Right lobe of liver (tissue), 6 donors: Measurements from ENCODE around the gene NCOA3. TPM values are rescaled to one million over a fixed set of nuclear protein-coding genes. Genes with fewer than 3 reads are reported as not detected.

Experiments used
- ATAC-seq, 4 donors: fragments of 200-7000 bp; cut with Tn5 transposase; one replicate each; pipeline ENCODE4 v1.9.1; 2020; ENCODE audit warnings: mild to moderate bottlenecking in 4 of 4, moderate library complexity in 4 of 4
- DNase-seq, 3 donors: peaks; one replicate each; pipeline ENCODE4 v3.0.0-alpha.2; 2020
- H3K27ac ChIP-seq, 3 donors: fragments of 200-600 bp; one replicate each; pipeline ENCODE4 v1.8.0; 2022
- H3K27me3 ChIP-seq, 2 donors: fragments of 200-600 bp; one replicate each; pipeline ENCODE4 v1.8.0; 2022
- H3K36me3 ChIP-seq, 4 donors: fragments of 200-600 bp; sonication (generic) in 1 of 4; one replicate each; pipeline versions ENCODE4 v1.5.1 to v1.8.0; 2017 to 2022; ENCODE audit warnings: control low read depth in 1 of 4
- H3K4me1 ChIP-seq, 4 donors: fragments of 200-600 bp; sonication (generic) in 1 of 4; one replicate each; pipeline versions ENCODE4 v1.5.1 to v1.8.0; 2017 to 2022; ENCODE audit warnings: control low read depth in 1 of 4
- H3K4me3 ChIP-seq, 3 donors: fragments of 200-600 bp; one replicate each; pipeline ENCODE4 v1.8.0; 2022
- H3K9me3 ChIP-seq, 4 donors: fragments of 200-600 bp; sonication (generic) in 1 of 4; one replicate each; pipeline versions ENCODE4 v1.5.1 to v1.8.0; 2017 to 2022; ENCODE audit warnings: control low read depth in 1 of 4
- POLR2A ChIP-seq: fragments of 450-650 bp; IDR thresholded peaks from one replicate; pipeline ENCODE4 v1.6.1; 2017; ENCODE audit warnings: antibody characterized with exemption, mild to moderate bottlenecking
- WGBS: methylation state at CpG from one replicate; pipeline ENCODE4 v1.1.6; 2018; ENCODE audit warnings: low coverage, low lambda C conversion rate; ENCODE audit not compliant: insufficient coverage; ENCODE audit errors: missing lambda C conversion rate; 5-methylcytosine and 5-hydroxymethylcytosine counted together
- intact Hi-C, 2 donors: fragments of 100-400 bp; cut with DNase I; formaldehyde crosslinking; loops; one replicate each; pipeline versions ENCODE4 v1.11.2 to v1.14.1; 2022
- long read RNA-seq: library from polyadenylated mRNA; unstranded; transcript quantifications from one replicate; pipeline ENCODE4 v2.0.0, GENCODE V29; 2019
- total RNA-seq, 6 experiments: library from RNA; depleted of rRNA in 2 of 6; stranded (reverse); fragments of >200 nt in 2 of 6; fragmentation: NEBNext Ultra II Directional in 3 of 6; extraction: Animal tissue kit (Norgen Biotek cat#: 25700) in 3 of 6; gene quantifications; one replicate each; pipeline versions ENCODE4 v1.1.0 to v1.2.4, GENCODE V29; 2016 to 2023
- TF ChIP-seq, protein P1 (sequence below), 4 donors: fragments of 200-600 bp in 3 of 4; fragments of 450-650 bp in 1 of 4; IDR thresholded peaks; one replicate each; pipeline versions ENCODE4 v1.5.1 to v1.8.0; 2016 to 2022; ENCODE audit warnings: antibody characterized with exemption in 4 of 4, mild to moderate bottlenecking in 2 of 4
- donor health status: DM: no; HTN: yes; CAD: no.
- donor health status: DM: no; HTN: no; CAD: no.
- donor health status: DM: no; HTN: no; CAD: no.
- donor health status: DM: no; HTN: yes; CAD: no.
- donor health status: DM: no; HTN: yes; CAD: no.

NCOA3 gene
- 10 to 100 TPM; 11.2 to 15.1 (median 13.8) TPM for total RNA-seq
- long read RNA-seq, partial matches to known transcripts = 1 of 1 reads
- long read RNA-seq, other reads (novel, unspliced or antisense) = 0 of 1 reads

DNA sequence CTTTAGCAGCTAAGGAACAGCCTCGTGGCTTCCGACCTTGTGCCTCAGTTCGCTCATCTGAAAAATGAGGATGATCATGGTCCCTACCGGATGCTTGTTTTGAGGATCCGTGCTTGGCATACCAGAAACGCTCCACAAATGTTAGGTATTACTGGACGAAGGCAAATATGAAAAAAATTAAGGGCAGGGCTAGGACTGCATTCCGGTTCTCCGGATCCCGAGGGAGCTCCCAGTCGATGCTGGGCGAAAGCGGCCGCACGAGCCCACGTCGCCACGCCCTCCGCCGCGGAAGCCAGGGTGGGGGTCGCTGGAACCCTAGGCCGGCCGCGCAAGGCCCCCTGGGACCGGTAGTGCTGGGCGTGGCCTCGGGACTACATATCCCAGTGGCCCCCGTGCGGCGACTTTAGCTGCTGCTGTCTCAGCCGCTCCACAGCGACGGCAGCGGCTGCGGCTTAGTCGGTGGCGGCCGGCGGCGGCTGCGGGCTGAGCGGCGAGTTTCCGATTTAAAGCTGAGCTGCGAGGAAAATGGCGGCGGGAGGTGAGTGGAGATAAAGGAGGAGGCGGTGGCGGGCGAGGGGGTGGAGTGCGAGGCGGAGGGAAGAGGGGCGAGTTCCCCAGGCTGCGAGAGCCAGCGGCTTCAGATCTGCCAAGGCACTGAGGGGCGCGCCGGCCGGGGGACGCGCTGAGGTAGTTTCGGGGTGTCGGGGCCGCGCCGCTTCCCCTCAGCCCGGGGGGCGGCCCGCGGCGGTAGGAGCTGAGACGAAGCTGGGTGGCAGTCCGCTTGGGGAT lies at the start of gene NCOA3:
TSS of gene NCOA3 (plus strand) at position 406 of the 789 bp plus-strand sequence. CDS start 120,361 bp downstream, outside the sequence.
- peak; percentile 99 for TF ChIP-seq POLR2A
- TF ChIP-seq, protein P1, sequence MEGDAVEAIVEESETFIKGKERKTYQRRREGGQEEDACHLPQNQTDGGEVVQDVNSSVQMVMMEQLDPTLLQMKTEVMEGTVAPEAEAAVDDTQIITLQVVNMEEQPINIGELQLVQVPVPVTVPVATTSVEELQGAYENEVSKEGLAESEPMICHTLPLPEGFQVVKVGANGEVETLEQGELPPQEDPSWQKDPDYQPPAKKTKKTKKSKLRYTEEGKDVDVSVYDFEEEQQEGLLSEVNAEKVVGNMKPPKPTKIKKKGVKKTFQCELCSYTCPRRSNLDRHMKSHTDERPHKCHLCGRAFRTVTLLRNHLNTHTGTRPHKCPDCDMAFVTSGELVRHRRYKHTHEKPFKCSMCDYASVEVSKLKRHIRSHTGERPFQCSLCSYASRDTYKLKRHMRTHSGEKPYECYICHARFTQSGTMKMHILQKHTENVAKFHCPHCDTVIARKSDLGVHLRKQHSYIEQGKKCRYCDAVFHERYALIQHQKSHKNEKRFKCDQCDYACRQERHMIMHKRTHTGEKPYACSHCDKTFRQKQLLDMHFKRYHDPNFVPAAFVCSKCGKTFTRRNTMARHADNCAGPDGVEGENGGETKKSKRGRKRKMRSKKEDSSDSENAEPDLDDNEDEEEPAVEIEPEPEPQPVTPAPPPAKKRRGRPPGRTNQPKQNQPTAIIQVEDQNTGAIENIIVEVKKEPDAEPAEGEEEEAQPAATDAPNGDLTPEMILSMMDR (IDR thresholded peaks at IDR 0.05) = peak; percentile 40 to 83 (median 45)
- intact Hi-C loops = no loop called here
- Histone ChIP-seq H3K4me1 (peaks cover 0 to 26% (median 0%) of the 10 kb centered on the region in 4 donors), H3K27me3 (no peaks in the 10 kb centered on the region), H3K27ac (peak within 1 kb of the TSS; percentile 78 to 92 (median 84)), H3K36me3 (no peaks in the 10 kb centered on the region), H3K9me3 (no peaks in the 10 kb centered on the region), H3K4me3 (peak within 1 kb of the TSS; percentile 90 to 95 (median 92))
- ATAC-seq (peak; percentile 98 to 99 (median 98)), DNase-seq (peak; percentile 95 to 97 (median 96))
- WGBS = under 1% methylated on average over 37 of the region's 74 CpGs

DNA sequence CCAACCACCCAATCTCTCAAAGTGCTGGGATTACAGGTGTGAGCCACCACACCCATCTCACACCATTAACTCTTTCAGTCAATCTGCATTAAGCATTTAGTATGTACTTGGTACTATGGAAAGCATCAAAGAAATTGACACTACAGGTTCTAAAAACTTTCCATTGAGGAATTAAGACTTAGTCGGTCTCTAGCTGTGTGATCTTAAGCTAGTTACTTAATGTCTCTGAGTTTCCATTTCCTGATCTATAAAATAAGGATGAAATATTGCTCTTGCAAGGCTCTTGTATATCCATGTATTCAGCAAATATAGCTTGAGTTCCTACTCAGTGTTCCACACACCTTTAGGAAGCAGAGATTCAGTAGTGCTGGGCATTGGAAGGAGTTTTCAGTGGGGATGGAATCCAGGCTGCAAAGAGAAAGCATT lies 48.9 kb upstream of the NCOA3 start:
- WGBS = 93% methylated on average over 1 of the region's 1 CpG
- TF ChIP-seq POLR2A = no peak
- TF ChIP-seq, protein P1 (IDR thresholded peaks at IDR 0.05) = no peak
- intact Hi-C loops = no loop called here
- H3K27me3 ChIP-seq = no peaks in the 10 kb centered on the region
- H3K27ac ChIP-seq = no peak overlapping the region
- H3K9me3 ChIP-seq = no peaks in the 10 kb centered on the region
- DNase-seq (no peak), ATAC-seq (no peak)
- H3K4me1 ChIP-seq = peaks cover 0 to 24% (median 2%) of the 10 kb centered on the region in 4 donors
- H3K4me3 ChIP-seq = no peak overlapping the region
- no peaks in the 10 kb centered on the region for H3K36me3 ChIP-seq

DNA sequence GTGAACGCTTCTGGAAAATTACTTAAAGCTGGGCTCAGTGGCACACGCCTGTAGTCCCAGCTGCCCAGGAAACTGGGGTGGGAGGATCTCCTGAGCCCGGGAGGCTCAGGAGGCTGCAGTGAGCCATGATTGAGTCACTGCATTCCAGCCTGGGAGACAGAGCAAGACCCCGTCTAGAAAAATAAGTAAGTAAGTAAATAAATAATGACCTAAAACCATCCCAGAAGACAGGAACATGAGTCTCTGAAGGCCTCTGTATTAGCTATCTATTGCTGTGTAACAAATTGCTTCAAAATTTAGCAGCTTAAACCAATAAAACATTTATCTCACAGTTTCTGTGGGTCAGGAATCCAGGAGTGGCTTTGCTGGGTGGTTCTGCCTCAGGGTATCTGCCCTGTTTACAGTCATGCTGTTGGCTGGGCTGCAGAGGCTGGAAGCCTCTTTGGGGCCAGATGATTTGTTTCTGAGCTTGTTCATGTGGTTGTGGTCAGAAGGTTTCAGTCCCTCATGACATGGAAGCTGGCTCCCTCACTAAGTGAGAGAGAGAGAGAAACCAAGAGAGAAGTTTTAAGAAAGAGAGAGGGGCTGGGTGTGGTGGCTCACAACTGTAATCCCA lies 48.4 kb upstream of the NCOA3 start:
- 81% methylated on average over 4 of the region's 4 CpGs for WGBS
- Histone ChIP-seq H3K9me3 (no peaks in the 10 kb centered on the region), H3K4me3 (no peak overlapping the region), H3K27me3 (no peaks in the 10 kb centered on the region), H3K27ac (no peak overlapping the region), H3K36me3 (no peaks in the 10 kb centered on the region), H3K4me1 (peaks cover 0 to 24% (median 2%) of the 10 kb centered on the region in 4 donors)
- TF ChIP-seq, protein P1 (IDR thresholded peaks at IDR 0.05) = no peak
- TF ChIP-seq POLR2A = no peak
- intact Hi-C loops = no loop called here
- ATAC-seq = no peak
- no peak for DNase-seq

DNA sequence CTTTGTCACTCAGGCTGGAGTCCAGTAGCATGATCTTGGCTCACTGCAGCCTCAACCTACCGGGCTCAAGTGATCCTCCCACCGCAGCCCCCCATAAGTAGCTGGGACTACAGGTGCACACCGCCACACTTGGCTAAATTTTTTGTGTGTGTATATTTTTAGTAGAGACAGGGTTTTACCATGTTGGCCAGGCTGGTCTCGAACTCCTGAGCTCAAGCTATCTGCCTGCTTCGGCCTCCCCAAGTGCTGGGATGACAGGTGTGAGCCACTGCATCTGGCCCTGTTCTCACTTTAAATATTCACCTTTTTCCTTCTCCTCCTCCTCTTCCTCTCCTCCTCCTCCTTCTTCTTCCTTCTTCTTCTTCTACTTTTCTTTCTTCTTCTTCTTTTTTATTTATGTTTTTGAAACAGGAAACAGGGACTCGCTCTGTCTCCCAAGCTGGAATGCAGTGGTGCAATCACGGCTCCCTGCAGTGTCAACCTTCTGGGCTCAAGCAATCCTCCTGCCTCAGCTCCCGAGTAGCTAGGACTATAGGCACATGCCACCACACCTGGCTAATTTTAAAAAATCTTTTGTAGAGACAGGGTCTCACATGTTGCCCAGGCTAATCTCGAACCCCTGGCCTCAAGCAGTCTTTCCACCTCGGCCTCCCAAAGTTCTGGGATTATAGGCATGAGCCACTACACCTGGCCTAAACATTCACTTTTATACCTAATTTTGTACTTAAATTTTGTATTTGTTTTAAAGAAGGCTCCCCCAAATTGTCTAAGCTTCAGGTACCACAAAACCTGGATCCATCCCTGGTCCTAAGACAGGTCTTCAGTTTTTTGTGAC lies 47.2 kb upstream of the NCOA3 start:
- H3K36me3 ChIP-seq = no peaks in the 10 kb centered on the region
- H3K27me3 ChIP-seq = no peaks in the 10 kb centered on the region
- intact Hi-C loops = no loop called here
- no peaks in the 10 kb centered on the region for H3K9me3 ChIP-seq
- 58% methylated on average over 9 of the region's 10 CpGs for WGBS
- DNase-seq = no peak
- H3K27ac ChIP-seq = peak overlapping the region in 1 of 3 donors; percentile 65
- ATAC-seq = peak in 1 of 4 donors; percentile 47
- no peak overlapping the region for H3K4me3 ChIP-seq
- H3K4me1 ChIP-seq = peaks cover 0 to 24% (median 2%) of the 10 kb centered on the region in 4 donors
- TF ChIP-seq POLR2A = no peak
- TF ChIP-seq, protein P1 (IDR thresholded peaks at IDR 0.05) = no peak
